Hepatocyte (in vitro differentiated cells): ENCODE results near the gene SCAPER.

ENCODE experiments used
- EZH2phosphoT487 ChIP-seq: fragments of 200-600 bp; sonication (generic); IDR thresholded peaks from one replicate; pipeline ENCODE4 v1.6.1; 2018; ENCODE audit warnings: antibody characterized with exemption, mild to moderate bottlenecking, low read depth, moderate library complexity; ENCODE audit not compliant: unreplicated experiment, severe bottlenecking
- TF ChIP-seq, protein P1 (sequence below): fragments of 200-600 bp; sonication (generic); IDR thresholded peaks from 2 replicates; pipeline ENCODE4 v1.5.1; 2016; ENCODE audit warnings: antibody characterized with exemption, mild to moderate bottlenecking; ENCODE audit not compliant: poor library complexity

DNA sequence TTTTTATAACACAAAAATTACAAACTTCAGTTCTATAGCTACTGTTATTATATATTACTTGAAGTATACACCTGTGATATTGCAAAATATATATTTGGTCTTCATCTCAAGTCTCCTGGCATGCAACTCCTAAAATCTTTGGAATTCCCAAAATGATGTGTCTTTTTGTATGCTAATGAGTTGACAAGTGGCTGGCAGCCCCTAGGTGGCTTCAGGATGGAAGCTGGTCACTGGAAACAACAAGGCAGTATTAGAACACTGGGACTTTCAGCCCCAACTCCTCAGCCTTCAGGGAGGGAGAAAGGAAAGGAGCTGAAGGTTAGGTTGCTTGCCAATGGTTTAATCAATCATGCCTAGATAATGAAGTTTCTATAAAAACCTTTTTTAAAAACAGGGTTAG lies 112.0 kb downstream of the SCAPER start:
- TF ChIP-seq, protein P1, sequence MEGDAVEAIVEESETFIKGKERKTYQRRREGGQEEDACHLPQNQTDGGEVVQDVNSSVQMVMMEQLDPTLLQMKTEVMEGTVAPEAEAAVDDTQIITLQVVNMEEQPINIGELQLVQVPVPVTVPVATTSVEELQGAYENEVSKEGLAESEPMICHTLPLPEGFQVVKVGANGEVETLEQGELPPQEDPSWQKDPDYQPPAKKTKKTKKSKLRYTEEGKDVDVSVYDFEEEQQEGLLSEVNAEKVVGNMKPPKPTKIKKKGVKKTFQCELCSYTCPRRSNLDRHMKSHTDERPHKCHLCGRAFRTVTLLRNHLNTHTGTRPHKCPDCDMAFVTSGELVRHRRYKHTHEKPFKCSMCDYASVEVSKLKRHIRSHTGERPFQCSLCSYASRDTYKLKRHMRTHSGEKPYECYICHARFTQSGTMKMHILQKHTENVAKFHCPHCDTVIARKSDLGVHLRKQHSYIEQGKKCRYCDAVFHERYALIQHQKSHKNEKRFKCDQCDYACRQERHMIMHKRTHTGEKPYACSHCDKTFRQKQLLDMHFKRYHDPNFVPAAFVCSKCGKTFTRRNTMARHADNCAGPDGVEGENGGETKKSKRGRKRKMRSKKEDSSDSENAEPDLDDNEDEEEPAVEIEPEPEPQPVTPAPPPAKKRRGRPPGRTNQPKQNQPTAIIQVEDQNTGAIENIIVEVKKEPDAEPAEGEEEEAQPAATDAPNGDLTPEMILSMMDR: no peak
- TF ChIP-seq EZH2phosphoT487: no peak
